Neural progenitor cell (in vitro differentiated cells): Measurements from ENCODE around the gene CHST15.

Experiments used
- CTCF ChIP-seq: fragments of 200-600 bp; sonication (generic); IDR thresholded peaks from 2 replicates; pipeline ENCODE4 v1.5.1; 2017; ENCODE audit warnings: antibody characterized with exemption, mild to moderate bottlenecking
- EZH2 ChIP-seq: fragments of 200-600 bp; sonication (generic); IDR thresholded peaks from 2 replicates; pipeline ENCODE4 v1.6.1; 2017; ENCODE audit warnings: antibody characterized with exemption, mild to moderate bottlenecking, moderate library complexity

GRCh38 chr10:123993534-123994416, 99.6 kb downstream of the CHST15 start:
- TF ChIP-seq CTCF (no peak), EZH2 (no peak)
